GM23338 (cell line): ENCODE results near the gene FCN2. TPM values are rescaled to one million over a fixed set of nuclear protein-coding genes. Genes with fewer than 3 reads are reported as not detected.

Experiments used
- ATAC-seq: fragments of 200-7000 bp; cut with Tn5 transposase; 3 replicates; pipeline ENCODE4 v1.9.1; 2020
- DNase-seq: peaks from one replicate; pipeline ENCODE4 v3.0.0-alpha.2; 2015; ENCODE audit warnings: low spot score
- H2AFZ ChIP-seq: fragments of 200-600 bp; sonication (generic); 2 replicates; pipeline ENCODE4 v1.8.0; 2016; ENCODE audit warnings: antibody characterized with exemption, mild to moderate bottlenecking, moderate library complexity
- H3F3A ChIP-seq: fragments of 200-600 bp; sonication (generic); replicated peaks from 2 replicates; pipeline ENCODE4 v1.8.0; 2017; ENCODE audit warnings: antibody characterized with exemption, mixed run types, low read depth
- H3K27ac ChIP-seq: fragments of 200-600 bp; sonication (generic); 2 replicates; pipeline ENCODE4 v1.6.1; 2016; ENCODE audit warnings: low read depth
- H3K27me3 ChIP-seq: fragments of 200-600 bp; sonication (generic); 2 replicates; pipeline ENCODE4 v1.8.0; 2016; ENCODE audit warnings: mild to moderate bottlenecking, mixed run types, moderate library complexity; ENCODE audit not compliant: insufficient read depth
- H3K36me3 ChIP-seq: fragments of 200-600 bp; sonication (generic); 2 replicates; pipeline ENCODE4 v1.8.0; 2016; ENCODE audit warnings: mild to moderate bottlenecking; ENCODE audit not compliant: insufficient read depth
- H3K4me1 ChIP-seq: fragments of 200-600 bp; sonication (generic); 2 replicates; pipeline ENCODE4 v1.8.0; 2016; ENCODE audit warnings: mild to moderate bottlenecking, moderate library complexity; ENCODE audit not compliant: insufficient read depth
- H3K4me2 ChIP-seq: fragments of 200-600 bp; sonication (generic); 2 replicates; pipeline ENCODE4 v1.7.1; 2017; ENCODE audit warnings: mixed run types
- H3K4me3 ChIP-seq: fragments of 200-600 bp; sonication (generic); 2 replicates; pipeline ENCODE4 v1.6.1; 2016; ENCODE audit warnings: mixed run types
- H3K79me2 ChIP-seq: fragments of 200-600 bp; sonication (generic); replicated peaks from 2 replicates; pipeline ENCODE4 v1.8.0; 2017; ENCODE audit warnings: mild to moderate bottlenecking; ENCODE audit not compliant: insufficient read depth
- H3K9me2 ChIP-seq: fragments of 200-600 bp; sonication (generic); 2 replicates; pipeline ENCODE4 v1.8.0; 2017; ENCODE audit not compliant: insufficient read depth
- H4K20me1 ChIP-seq: fragments of 200-600 bp; sonication (generic); replicated peaks from 2 replicates; pipeline ENCODE4 v1.8.0; 2017; ENCODE audit warnings: mild to moderate bottlenecking; ENCODE audit not compliant: insufficient read depth
- H3K27ac Mint-ChIP-seq: 2 replicates; pipeline ENCODE4 v1.8.0; 2020; ENCODE audit warnings: inconsistent platforms, mild to moderate bottlenecking, moderate library complexity, mixed read lengths
- H3K27me3 Mint-ChIP-seq: 3 replicates; pipeline ENCODE4 v1.8.0; 2022; ENCODE audit warnings: low read depth, mild to moderate bottlenecking, moderate library complexity, mixed read lengths, inconsistent platforms; ENCODE audit not compliant: insufficient read depth, poor library complexity
- H3K36me3 Mint-ChIP-seq: 3 replicates; pipeline ENCODE4 v1.8.0; 2021; ENCODE audit warnings: low read depth, mild to moderate bottlenecking, inconsistent platforms, moderate library complexity, mixed read lengths
- H3K4me1 Mint-ChIP-seq: 3 replicates; pipeline ENCODE4 v1.8.0; 2020; ENCODE audit warnings: mild to moderate bottlenecking, inconsistent platforms, mixed read lengths
- H3K4me3 Mint-ChIP-seq: 3 replicates; pipeline ENCODE4 v1.8.0; 2021; ENCODE audit warnings: moderate library complexity, mild to moderate bottlenecking, inconsistent platforms, mixed read lengths
- H3K9me3 Mint-ChIP-seq: 3 replicates; pipeline ENCODE4 v1.8.0; 2020; ENCODE audit warnings: moderate library complexity, mild to moderate bottlenecking, inconsistent platforms, mixed read lengths
- CREB1 ChIP-seq: fragments of 250-450 bp; sonication (Bioruptor Pico); IDR thresholded peaks from 2 replicates; pipeline ENCODE4 v1.5.0; 2020; ENCODE audit warnings: low read depth, mild to moderate bottlenecking, moderate library complexity
- ETS1 ChIP-seq: IDR thresholded peaks from 2 replicates; pipeline ENCODE4 v1.6.1; 2016; ENCODE audit warnings: antibody characterized with exemption
- JUNB ChIP-seq: IDR thresholded peaks from one replicate; pipeline ENCODE4 v1.6.1; 2016; ENCODE audit warnings: antibody characterized with exemption; ENCODE audit not compliant: unreplicated experiment
- NANOG ChIP-seq: IDR thresholded peaks from 2 replicates; pipeline ENCODE4 v1.6.1; 2016; ENCODE audit warnings: antibody characterized with exemption, borderline replicate concordance
- POLR2AphosphoS5 ChIP-seq: IDR thresholded peaks from 2 replicates; pipeline ENCODE4 v1.6.1; 2016; ENCODE audit warnings: antibody characterized with exemption, low read depth
- ZNF114 ChIP-seq: fragments of 250-450 bp; sonication (Bioruptor Pico); IDR thresholded peaks from 2 replicates; pipeline ENCODE4 v1.5.0; 2020; ENCODE audit warnings: mild to moderate bottlenecking, moderate library complexity
- ZNF331 ChIP-seq: fragments of 250-450 bp; sonication (Bioruptor Pico); IDR thresholded peaks from 2 replicates; pipeline ENCODE4 v1.5.0; 2020; ENCODE audit warnings: low read depth, mild to moderate bottlenecking, moderate library complexity
- ZNF462 ChIP-seq: fragments of 250-450 bp; sonication (Bioruptor Pico); IDR thresholded peaks from 2 replicates; pipeline ENCODE4 v1.5.0; 2020; ENCODE audit warnings: mild to moderate bottlenecking, moderate library complexity
- polyA plus RNA-seq: library from polyadenylated mRNA; unstranded; fragments of >200 nt; fragmentation: Nextera tagmentation; extraction: Ambion mirVana; gene quantifications from 2 replicates; pipeline ENCODE4 v1.2.1, GENCODE V29; 2016
- total RNA-seq: library from RNA; depleted of rRNA; stranded (reverse); fragments of >200 nt; shearing (Covaris generic); gene quantifications from 2 replicates; pipeline ENCODE4 v1.2.3, GENCODE V29; 2014
- TF ChIP-seq, protein P1 (sequence below): IDR thresholded peaks from one replicate; pipeline ENCODE4 v1.6.1; 2018; ENCODE audit warnings: antibody characterized with exemption; ENCODE audit not compliant: unreplicated experiment

Gene FCN2
- total and polyA plus RNA-seq, 2 experiments from 2014 or later: not detected

- TF ChIP-seq ZNF331 (CRISPR knock-in tag): no peak
- no peak for TF ChIP-seq ZNF462
- no peak for TF ChIP-seq NANOG
- no peak for TF ChIP-seq ETS1
- TF ChIP-seq JUNB: no peak
- no peak for TF ChIP-seq POLR2AphosphoS5
Measured at GRCh38 chr9:134918646-134919045, 38.0 kb downstream of the FCN2 start (continued).

DNA sequence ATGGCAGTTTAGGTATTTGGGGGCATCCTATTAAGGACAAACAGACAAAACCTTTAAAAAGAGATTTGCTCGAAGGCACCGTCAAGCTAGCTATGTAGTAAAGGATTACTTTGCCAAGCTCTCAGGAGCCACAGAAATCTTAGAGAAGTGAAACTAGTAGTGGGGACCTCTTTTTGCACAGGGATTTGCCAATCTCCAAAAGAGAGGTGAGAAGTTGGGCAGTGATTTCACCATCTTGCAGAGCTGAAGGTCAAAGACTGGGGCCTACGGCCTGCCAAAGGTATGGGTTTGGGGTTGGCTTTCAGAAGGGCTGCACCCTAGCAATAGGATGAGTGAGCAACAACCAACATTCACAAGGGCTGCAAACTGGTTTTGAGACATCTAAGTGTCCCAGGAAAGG is 38.7 kb downstream of the FCN2 start:
- Histone ChIP-seq H3K9me2 (no peaks in the 10 kb centered on the region), H3K4me3 (no peak overlapping the region), H3K4me2 (no peak overlapping the region), H3K27ac (no peak overlapping the region), H2AFZ (no peak overlapping the region), H3F3A (no peaks in the 10 kb centered on the region), H3K4me1 (no peaks in the 10 kb centered on the region), H3K36me3 (no peaks in the 10 kb centered on the region), H4K20me1 (no peaks in the 10 kb centered on the region), H3K27me3 (no peaks in the 10 kb centered on the region), H3K79me2 (no peaks in the 10 kb centered on the region)
- no peak for ATAC-seq
- Mint-ChIP-seq H3K9me3 (peaks cover 15% of the 10 kb centered on the region), H3K27ac (no peak overlapping the region), H3K27me3 (peaks cover 5% of the 10 kb centered on the region), H3K36me3 (peaks cover 4% of the 10 kb centered on the region; the same call in 2 of the 3 replicates), H3K4me1 (no peaks in the 10 kb centered on the region), H3K4me3 (no peak overlapping the region)
- no peak for DNase-seq
- no peak for TF ChIP-seq ZNF114 (CRISPR knock-in tag)
- no peak for TF ChIP-seq JUNB
- TF ChIP-seq, protein P1, sequence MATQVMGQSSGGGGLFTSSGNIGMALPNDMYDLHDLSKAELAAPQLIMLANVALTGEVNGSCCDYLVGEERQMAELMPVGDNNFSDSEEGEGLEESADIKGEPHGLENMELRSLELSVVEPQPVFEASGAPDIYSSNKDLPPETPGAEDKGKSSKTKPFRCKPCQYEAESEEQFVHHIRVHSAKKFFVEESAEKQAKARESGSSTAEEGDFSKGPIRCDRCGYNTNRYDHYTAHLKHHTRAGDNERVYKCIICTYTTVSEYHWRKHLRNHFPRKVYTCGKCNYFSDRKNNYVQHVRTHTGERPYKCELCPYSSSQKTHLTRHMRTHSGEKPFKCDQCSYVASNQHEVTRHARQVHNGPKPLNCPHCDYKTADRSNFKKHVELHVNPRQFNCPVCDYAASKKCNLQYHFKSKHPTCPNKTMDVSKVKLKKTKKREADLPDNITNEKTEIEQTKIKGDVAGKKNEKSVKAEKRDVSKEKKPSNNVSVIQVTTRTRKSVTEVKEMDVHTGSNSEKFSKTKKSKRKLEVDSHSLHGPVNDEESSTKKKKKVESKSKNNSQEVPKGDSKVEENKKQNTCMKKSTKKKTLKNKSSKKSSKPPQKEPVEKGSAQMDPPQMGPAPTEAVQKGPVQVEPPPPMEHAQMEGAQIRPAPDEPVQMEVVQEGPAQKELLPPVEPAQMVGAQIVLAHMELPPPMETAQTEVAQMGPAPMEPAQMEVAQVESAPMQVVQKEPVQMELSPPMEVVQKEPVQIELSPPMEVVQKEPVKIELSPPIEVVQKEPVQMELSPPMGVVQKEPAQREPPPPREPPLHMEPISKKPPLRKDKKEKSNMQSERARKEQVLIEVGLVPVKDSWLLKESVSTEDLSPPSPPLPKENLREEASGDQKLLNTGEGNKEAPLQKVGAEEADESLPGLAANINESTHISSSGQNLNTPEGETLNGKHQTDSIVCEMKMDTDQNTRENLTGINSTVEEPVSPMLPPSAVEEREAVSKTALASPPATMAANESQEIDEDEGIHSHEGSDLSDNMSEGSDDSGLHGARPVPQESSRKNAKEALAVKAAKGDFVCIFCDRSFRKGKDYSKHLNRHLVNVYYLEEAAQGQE: no peak
- no peak for TF ChIP-seq CREB1
- TF ChIP-seq ZNF331 (CRISPR knock-in tag): no peak
